ENCODE data around the gene GLI3.

The GLI3 gene

DNA sequence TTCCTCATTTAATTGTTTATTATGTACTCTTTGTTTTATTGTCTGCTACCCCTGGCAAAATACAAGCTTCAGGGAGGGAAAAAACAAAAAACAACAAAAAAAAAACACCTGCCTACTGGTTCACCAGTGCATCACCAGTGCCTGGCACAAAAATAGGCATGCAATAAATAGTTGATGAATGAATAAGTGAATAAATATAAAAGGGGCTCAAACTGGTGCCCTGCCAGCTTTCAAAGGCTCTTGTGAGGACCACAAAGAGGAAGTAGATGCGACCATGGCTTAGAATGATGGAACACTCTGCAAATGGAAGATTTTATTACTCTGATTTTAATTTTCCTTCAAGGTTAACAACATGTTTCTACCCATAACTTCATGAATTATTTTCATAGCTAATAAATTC lies 321.1 kb downstream of the GLI3 start:
- Histone ChIP-seq H3K4me3 (no peak overlapping the region), H3K27ac (peak overlapping the region in 1 of 2 donors; percentile 80)
- DNase-seq (ENCODE audit: low spot score) = no peak
- TF ChIP-seq, protein P1, sequence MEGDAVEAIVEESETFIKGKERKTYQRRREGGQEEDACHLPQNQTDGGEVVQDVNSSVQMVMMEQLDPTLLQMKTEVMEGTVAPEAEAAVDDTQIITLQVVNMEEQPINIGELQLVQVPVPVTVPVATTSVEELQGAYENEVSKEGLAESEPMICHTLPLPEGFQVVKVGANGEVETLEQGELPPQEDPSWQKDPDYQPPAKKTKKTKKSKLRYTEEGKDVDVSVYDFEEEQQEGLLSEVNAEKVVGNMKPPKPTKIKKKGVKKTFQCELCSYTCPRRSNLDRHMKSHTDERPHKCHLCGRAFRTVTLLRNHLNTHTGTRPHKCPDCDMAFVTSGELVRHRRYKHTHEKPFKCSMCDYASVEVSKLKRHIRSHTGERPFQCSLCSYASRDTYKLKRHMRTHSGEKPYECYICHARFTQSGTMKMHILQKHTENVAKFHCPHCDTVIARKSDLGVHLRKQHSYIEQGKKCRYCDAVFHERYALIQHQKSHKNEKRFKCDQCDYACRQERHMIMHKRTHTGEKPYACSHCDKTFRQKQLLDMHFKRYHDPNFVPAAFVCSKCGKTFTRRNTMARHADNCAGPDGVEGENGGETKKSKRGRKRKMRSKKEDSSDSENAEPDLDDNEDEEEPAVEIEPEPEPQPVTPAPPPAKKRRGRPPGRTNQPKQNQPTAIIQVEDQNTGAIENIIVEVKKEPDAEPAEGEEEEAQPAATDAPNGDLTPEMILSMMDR (IDR thresholded peaks at IDR 0.05) = no peak

DNA sequence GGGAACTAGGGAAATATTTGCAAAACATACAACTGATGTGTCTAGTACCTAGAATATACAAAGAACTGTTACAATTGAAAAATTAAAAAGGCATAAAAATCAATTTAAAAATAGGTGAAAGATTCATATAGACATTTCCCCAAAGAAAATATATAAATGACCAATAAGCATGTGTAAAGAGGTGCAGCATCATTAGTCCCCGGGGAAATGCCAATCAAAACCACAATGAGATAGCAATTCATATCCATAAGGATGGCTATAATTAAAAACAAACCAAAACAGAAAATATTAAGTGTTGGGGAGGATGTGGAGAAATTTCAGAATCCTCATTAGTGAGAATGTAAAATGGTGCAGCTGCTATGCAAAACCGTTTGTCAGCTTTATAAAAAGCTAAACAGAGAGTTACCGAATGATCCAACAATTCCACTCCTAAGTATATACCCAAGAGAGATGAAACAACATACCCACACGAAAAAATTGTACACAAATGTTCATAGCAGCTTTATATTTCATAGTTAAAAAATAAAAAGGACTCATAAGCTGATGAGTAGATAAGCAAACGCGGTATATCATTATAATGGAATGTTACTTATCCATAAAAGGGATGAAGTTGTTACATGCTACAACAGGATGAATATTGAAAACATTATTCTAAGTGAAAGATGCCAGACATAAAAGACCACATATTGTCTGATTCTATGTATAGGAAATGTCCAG lies 324.0 kb downstream of the GLI3 start:
- DNase-seq (ENCODE audit: low spot score) = no peak
- no peak overlapping the region for H3K27ac ChIP-seq
- TF ChIP-seq, protein P1 (IDR thresholded peaks at IDR 0.05) = no peak
- H3K4me3 ChIP-seq = no peak overlapping the region

DNA sequence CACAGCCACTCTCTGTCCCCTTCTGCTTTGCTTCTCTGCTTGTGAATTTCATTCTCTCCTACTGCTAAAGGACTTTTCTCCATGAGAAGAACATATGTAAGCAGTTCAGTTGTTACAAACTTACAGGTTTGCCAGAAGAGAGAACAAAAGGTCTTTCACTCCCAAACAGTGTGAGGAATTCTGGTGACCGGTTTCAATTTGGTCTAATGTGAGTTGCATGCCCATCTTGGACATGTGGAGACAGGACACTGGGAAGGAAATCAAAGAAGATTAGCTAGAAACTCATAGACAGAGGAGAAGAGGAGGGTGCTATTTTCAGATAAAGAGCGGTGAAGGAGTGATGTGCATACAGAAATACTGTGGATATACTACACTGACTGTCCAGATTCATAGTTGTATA lies 324.6 kb downstream of the GLI3 start:
- no peak overlapping the region for H3K27ac ChIP-seq
- H3K4me3 ChIP-seq = no peak overlapping the region
- DNase-seq (ENCODE audit: low spot score) = no peak
- TF ChIP-seq, protein P1 (IDR thresholded peaks at IDR 0.05) = no peak

DNA sequence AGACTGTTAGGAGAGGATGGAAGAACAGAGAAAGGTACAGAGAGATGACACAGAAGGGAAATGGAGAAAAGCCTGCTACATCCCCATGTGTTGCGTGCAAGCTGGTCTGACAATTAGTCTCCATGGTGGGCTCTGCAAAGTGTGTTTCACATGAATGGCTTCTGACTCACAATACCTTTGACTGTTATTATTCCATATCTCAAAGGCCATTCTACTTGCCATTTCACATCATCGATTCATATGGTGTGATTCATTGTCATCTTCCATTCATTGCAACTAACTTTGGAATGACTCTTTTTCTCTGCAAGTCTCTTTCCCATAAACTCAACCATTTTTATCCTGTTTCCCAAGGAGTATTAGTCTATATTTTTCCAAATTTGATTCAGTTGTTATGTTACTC lies 325.2 kb downstream of the GLI3 start:
- no peak for DNase-seq (ENCODE audit: low spot score)
- TF ChIP-seq, protein P1 (IDR thresholded peaks at IDR 0.05) = no peak
- H3K4me3 ChIP-seq = no peak overlapping the region
- no peak overlapping the region for H3K27ac ChIP-seq

Measured in coronary artery (tissue), 2 donors.